IPS-18a (cell line): ENCODE results near the gene GLB1L3.

Experiments used
- H3K27ac ChIP-seq: one replicate; pipeline ENCODE4 v1.5.1; 2013; ENCODE audit warnings: low read length
- H3K27me3 ChIP-seq: one replicate; pipeline ENCODE4 v1.6.1; 2013; ENCODE audit warnings: mild to moderate bottlenecking, low read length; ENCODE audit not compliant: control insufficient read depth, insufficient read depth
- H3K36me3 ChIP-seq: one replicate; pipeline ENCODE4 v1.6.1; 2013; ENCODE audit warnings: low read depth, low read length; ENCODE audit not compliant: control insufficient read depth
- H3K4me1 ChIP-seq: one replicate; pipeline ENCODE4 v1.6.1; 2013; ENCODE audit warnings: low read depth, low read length; ENCODE audit not compliant: control insufficient read depth
- H3K4me3 ChIP-seq: one replicate; pipeline ENCODE4 v1.5.1; 2013; ENCODE audit warnings: low read length
- H3K9ac ChIP-seq: one replicate; pipeline ENCODE4 v1.6.1; 2013; ENCODE audit warnings: mild to moderate bottlenecking, low read length, moderate library complexity
- H3K9me3 ChIP-seq: one replicate; pipeline ENCODE4 v1.6.1; 2013; ENCODE audit warnings: low read depth, low read length; ENCODE audit not compliant: control insufficient read depth

GLB1L3 gene

DNA sequence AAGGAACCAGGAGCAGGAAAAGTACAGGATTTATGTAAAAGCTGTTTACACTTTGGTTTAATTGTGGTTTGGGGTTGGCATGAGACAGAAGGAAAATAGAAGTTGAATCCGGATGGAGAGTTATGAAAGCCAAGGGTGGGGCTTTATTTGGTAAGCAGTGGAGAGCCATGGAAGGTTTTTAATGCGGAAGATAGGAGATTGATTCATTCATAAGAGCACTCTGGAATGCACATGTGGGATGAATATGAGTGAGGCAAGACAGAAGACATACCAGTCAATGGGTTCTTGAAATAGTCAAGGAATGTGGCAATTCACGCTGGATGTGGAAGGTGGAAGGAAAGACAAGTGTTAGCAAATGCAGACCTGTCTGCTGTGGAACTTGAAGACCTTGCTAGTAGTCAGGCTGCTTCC is 9.3 kb upstream of the GLB1L3 start:
- H3K27me3 ChIP-seq, result no peaks in the 10 kb centered on the region
- no peak overlapping the region for H3K27ac ChIP-seq
- peaks cover 20% of the 10 kb centered on the region for H3K36me3 ChIP-seq
- H3K4me1 ChIP-seq, result peaks cover 33% of the 10 kb centered on the region
- H3K4me3 ChIP-seq, result no peak overlapping the region
- peak overlapping the region; percentile 38 for H3K9ac ChIP-seq
- H3K9me3 ChIP-seq, result no peaks in the 10 kb centered on the region

DNA sequence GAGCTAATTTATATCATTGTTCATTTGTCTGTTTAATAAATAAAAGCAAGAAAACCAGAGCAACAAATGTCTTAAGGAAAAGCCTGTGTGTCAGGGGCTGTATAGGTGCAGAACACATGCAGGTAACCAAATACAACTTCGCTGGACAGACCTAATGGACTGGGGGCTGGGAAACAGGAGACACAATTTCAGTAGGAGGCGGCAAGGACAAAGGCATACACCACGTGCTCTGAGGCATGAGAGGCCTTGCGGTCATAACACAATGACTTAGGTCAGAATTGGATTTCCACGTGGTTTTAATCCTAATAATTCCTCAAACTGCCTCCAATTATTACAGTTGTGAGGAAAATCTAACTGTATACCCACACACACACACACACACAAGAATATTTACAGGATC is 8.7 kb upstream of the GLB1L3 start:
- Histone ChIP-seq H3K27me3 (no peaks in the 10 kb centered on the region), H3K27ac (no peak overlapping the region), H3K4me1 (peaks cover 40% of the 10 kb centered on the region), H3K36me3 (peaks cover 14% of the 10 kb centered on the region), H3K9ac (peak overlapping the region; percentile 38), H3K9me3 (no peaks in the 10 kb centered on the region), H3K4me3 (no peak overlapping the region)

DNA sequence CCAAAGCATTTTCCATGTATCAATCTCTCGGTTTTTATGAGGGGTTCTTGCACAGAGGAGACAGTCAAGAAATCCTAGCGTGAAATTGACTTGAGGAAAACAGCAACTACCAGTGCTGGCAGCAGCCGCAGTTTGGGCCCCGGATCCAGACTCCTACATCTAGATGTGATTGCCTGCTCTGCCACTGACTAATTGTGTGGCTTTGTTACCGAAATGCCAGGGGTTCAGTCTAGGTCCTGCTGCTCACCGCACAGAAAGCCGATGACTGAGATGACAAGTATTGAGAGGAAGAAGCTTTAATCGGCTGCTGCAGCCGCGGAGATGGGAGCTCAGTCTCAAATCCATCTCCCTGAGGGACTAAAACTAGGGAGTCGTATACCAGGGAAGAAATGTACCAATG is 8.2 kb upstream of the GLB1L3 start:
- Histone ChIP-seq H3K9ac (peak overlapping the region; percentile 38), H3K9me3 (no peaks in the 10 kb centered on the region), H3K36me3 (peaks cover 9% of the 10 kb centered on the region), H3K27ac (no peak overlapping the region), H3K4me3 (no peak overlapping the region), H3K4me1 (peaks cover 44% of the 10 kb centered on the region), H3K27me3 (no peaks in the 10 kb centered on the region)

DNA sequence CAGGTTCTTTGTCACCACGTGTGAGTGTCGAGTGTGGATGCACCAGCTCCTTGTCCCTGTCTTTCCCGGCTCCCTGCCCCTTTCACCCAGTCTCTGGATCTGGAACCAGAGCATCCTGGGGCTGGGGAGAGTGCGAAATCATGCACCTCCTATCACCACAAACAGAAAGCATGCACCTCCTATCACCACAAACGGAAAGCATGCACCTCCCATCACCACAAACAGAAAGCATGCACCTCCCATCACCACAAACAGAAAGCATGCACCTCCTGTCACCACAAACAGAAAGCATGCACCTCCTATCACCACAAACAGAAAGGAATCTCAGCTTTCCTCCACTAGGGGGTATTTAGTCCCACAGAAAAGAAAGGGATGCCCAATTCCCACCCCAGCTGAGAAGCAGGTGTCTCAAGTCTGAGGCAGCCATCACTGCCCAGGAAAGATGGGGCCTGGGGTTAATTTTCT is 5.9 kb upstream of the GLB1L3 start:
- Histone ChIP-seq H3K4me1 (peaks cover 52% of the 10 kb centered on the region), H3K9me3 (no peaks in the 10 kb centered on the region), H3K27ac (no peak overlapping the region), H3K27me3 (peaks cover 11% of the 10 kb centered on the region), H3K4me3 (no peak overlapping the region), H3K36me3 (no peaks in the 10 kb centered on the region), H3K9ac (no peak overlapping the region)

DNA sequence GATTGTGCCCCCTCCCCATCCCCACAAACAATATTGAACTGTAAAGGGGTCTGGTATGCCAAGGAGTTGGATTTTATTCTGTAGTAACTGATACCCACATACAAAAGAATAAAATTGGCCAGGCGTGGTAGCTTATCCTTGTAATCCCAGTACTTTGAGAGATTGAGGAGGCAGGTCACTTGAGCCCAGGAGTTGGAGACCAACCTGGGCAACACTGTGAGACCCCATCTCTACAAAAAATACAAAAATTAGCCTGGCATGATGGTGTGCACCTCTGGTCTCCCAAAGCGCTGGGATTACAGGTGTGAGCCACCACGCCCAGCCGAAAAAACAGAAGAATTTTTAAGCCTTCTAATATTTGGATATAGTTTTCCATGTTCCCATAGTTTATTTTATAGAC is 4.2 kb upstream of the GLB1L3 start:
- Histone ChIP-seq H3K4me1 (peaks cover 50% of the 10 kb centered on the region), H3K4me3 (peak overlapping the region; percentile 36), H3K9me3 (no peaks in the 10 kb centered on the region), H3K9ac (no peak overlapping the region), H3K27me3 (peaks cover 22% of the 10 kb centered on the region), H3K36me3 (no peaks in the 10 kb centered on the region), H3K27ac (no peak overlapping the region)

DNA sequence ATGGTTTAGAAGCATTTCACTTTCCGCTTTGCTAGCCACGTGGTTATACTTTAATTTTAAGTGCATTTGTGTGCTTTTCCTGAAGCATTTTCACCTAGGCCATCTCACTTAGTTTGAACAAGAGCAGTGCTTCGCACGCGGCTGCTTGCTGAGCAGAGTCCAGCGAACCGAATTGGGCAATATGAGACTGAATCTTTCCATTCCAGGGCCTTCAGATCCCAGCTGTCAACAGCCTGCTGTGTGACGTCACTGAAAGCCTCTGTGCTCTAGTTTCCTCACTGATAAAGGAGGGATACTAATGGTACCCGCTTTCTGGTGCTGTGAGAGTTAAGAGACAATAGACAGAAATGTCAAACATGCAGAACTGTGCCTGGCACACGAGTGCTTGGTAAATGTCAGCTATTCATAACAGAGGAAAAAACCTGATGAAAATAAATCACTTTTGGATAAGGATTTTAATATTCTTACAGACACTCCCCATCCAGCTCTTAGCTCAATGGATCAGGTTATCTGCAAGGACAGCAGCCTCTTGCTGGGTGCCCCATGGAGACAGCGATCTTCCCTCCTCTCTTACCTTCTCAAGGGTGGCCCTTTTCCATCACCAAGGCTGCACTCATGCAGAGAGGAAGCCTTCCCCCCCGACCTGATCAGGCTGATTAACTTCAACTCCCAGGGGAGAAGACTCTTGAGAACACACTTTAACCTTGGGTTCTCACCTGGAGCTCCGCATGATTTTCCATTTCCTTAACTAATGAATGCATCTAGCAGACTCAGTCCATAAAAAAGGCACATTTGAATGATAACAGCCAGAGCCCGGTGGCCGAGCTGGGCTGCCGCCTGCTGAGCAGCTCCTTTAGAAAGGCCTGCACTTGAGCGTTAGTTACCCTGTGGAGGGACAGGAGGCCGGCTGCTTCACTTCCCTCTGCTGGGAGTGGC is 3.5 kb upstream of the GLB1L3 start:
- Histone ChIP-seq H3K4me3 (peak overlapping the region; percentile 86), H3K4me1 (peaks cover 43% of the 10 kb centered on the region), H3K27me3 (peaks cover 28% of the 10 kb centered on the region)

DNA sequence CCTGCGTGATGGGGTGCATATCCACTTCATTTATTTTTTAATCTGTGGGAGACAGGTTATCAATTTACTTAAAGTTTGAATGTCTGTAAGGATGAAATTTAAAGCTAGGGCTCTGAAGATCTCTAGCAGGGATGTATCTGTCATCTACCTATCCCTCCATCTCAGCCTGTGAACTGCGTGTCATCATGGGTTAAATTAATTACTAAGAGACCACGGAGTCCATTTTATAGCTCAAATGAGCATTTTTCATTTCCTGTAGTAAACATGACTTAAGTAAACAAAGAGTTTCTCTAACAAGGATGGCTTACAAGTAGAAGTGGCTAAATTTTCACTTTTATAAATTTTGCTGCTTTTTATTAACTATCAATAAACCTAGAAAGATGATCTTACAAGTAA is 2.9 kb upstream of the GLB1L3 start:
- H3K4me3 ChIP-seq, result peak overlapping the region; percentile 86
- peaks cover 35% of the 10 kb centered on the region for H3K27me3 ChIP-seq
- H3K9me3 ChIP-seq, result no peaks in the 10 kb centered on the region
- no peak overlapping the region for H3K27ac ChIP-seq
- H3K4me1 ChIP-seq, result peaks cover 38% of the 10 kb centered on the region
- H3K36me3 ChIP-seq, result no peaks in the 10 kb centered on the region
- peak overlapping the region; percentile 8 for H3K9ac ChIP-seq

More for the DNA sequence above, 3.5 kb upstream of the GLB1L3 start:
- H3K9me3 ChIP-seq, result no peaks in the 10 kb centered on the region
- no peaks in the 10 kb centered on the region for H3K36me3 ChIP-seq
- H3K9ac ChIP-seq, result peak overlapping the region; percentile 8
- H3K27ac ChIP-seq, result no peak overlapping the region

DNA sequence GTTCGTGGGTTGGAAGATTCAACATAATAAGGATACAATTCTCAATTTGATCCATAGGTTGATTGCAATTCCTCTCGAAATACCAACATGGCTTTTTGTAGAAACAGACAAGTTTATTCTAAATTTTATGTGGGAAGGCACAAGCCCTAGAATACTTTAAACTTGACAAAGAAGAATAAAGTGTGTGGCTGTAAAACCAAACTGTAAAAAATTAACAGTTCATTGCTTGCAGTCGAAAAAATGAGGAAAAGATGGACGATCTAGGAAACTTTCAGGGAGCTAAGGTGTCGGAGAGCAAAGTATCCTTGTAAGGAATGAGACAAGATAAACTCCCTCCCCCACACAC is 1.0 kb upstream of the GLB1L3 start:
- Histone ChIP-seq H3K4me1 (peaks cover 31% of the 10 kb centered on the region), H3K36me3 (no peaks in the 10 kb centered on the region), H3K27me3 (peaks cover 39% of the 10 kb centered on the region), H3K9ac (peak overlapping the region; percentile 82), H3K27ac (peak overlapping the region; percentile 41), H3K4me3 (peak overlapping the region; percentile 86), H3K9me3 (no peaks in the 10 kb centered on the region)

DNA sequence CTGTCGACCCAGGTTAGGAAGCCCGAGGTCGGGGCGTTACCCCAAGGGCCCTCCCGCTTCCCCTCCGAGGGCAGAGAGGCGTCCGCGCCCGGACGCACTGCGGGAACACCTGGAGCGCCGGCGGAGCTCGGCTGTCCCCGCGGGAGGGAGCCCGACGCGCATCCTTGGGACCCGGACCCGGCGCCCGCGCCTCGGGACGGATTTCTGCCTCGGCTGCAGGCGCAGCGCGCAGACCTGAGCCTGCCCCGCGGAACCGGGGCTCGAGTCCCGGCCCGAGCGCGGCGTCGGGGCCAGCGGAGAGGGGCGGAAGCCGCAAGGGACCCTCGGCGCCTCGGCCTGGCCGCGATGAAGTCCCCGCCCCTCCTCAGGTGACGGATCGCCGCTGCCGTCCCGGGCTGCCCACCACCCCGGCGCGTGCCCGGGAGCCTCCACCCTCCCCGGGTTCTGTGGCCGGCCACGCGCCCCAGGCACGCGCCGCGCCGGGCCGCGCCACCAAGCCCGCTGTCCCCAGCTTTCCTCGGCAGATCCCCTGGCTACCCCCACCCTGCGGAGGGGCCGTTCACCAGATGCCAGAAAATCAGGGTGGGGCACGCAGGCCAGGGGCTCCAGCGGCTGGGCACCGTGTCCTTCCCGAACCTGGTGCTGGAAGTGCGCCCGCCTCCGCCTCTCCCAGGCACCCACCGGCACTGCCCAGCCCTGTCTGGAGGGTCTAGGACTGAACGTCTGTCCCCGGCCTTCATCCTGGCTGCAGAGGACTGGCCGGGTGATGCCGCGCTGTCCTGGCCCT is 410 bp downstream of the GLB1L3 start:
- Histone ChIP-seq H3K9ac (peak overlapping the region; percentile 82), H3K27me3 (peaks cover 39% of the 10 kb centered on the region), H3K27ac (no peak overlapping the region), H3K4me3 (peak overlapping the region; percentile 86), H3K36me3 (no peaks in the 10 kb centered on the region), H3K4me1 (peaks cover 22% of the 10 kb centered on the region), H3K9me3 (no peaks in the 10 kb centered on the region)

DNA sequence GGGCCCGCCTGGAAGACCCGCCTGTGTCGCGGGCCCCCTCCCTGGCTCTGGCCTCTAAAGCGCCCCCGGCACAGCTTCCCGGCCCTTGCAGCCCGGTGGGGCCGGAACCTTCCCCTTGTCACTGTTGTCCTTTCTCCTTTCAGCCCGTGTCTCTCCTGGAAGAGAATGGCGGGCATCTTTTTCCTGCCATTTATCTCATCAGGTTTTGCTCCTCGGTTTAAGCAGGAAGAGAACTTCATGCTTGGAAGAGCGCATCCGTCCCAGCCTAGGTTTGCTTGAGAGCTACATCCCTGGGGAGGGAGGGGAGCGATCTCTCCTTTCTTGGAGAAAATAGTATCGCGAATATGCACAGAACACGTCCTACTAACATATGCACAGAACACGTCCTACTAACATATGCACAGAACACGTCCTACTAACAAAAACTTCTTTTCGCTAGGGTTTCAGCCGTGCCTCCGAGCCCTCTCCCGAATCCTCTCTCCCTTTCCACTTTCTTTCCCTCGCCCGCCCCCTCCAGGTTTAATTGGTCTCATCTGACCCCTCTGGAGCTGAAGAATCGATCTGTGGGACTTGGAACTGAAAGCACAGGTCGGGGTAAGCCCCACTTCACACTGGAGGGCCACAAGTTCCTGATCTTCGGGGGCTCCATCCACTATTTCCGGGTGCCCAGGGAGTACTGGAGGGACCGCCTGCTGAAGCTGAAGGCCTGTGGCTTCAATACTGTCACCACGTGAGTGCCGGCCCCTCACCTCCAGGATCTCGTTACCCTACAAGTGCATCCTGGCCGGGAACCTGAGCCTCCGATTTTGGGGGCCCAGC is 1.2 kb downstream of the GLB1L3 start:
- Histone ChIP-seq H3K36me3 (no peaks in the 10 kb centered on the region), H3K9me3 (no peaks in the 10 kb centered on the region), H3K4me3 (peak overlapping the region; percentile 86), H3K9ac (peak overlapping the region; percentile 82), H3K27ac (no peak overlapping the region), H3K4me1 (peaks cover 13% of the 10 kb centered on the region), H3K27me3 (peaks cover 39% of the 10 kb centered on the region)

DNA sequence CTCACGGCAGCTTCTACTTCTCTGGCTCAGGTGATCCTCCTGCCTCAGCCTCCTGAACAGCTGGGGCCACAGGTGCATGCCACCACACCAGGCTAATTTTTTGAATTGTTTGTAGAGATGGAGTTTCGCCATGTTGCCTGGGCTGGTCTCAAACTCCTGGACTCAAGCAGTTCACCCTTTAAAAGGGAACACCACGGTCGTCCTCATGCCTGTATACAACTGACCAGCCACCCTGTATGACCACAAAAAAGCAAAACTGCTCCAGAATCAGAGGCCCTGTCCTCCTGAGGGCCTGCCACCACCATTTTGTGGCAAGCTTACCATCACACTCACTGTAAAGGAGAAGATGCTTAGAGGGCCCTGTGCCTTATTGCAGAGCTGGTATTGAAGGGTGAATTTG is 2.2 kb downstream of the GLB1L3 start:
- Histone ChIP-seq H3K4me1 (peaks cover 6% of the 10 kb centered on the region), H3K4me3 (peak overlapping the region; percentile 86), H3K27me3 (peaks cover 39% of the 10 kb centered on the region)

More for the DNA sequence above, 2.2 kb downstream of the GLB1L3 start:
- no peaks in the 10 kb centered on the region for H3K9me3 ChIP-seq
- H3K27ac ChIP-seq, result no peak overlapping the region
- no peak overlapping the region for H3K9ac ChIP-seq
- no peaks in the 10 kb centered on the region for H3K36me3 ChIP-seq
